GM19023 (cell line): ENCODE measurements around the gene ZNF521.
A peak's percentile ranks its signal among the peaks of the same experiment; 100 is the strongest.

Experiments used
- ATAC-seq: cut with Tn5 transposase; IDR thresholded peaks from one replicate; pipeline ENCODE4 v1.9.1; 2021; ENCODE audit warnings: mild to moderate bottlenecking, moderate library complexity; ENCODE audit not compliant: unreplicated experiment

Gene ZNF521

GRCh38 chr18:25175558-25176517, 176.1 kb downstream of the ZNF521 start:
- no peak for ATAC-seq

DNA sequence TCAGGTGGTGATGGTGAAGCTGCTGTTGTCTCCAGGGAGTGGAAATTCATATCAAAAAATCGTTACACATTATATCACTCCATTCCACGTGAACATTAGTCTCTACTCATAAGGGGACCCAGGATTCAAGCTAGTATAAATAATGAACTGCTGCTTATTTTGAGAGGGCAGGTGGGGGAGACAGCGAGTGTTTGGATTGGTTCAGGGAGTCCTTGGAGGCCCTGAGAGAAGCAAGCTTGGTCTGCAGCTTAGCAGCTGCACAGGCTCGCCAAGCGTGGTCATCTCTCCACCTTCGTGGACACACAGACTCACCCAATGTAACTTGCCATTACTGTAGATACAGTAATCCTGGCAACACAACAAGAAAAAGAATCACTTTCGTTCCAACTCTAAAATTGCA, 177.6 kb downstream of the ZNF521 start:
- no peak for ATAC-seq

DNA sequence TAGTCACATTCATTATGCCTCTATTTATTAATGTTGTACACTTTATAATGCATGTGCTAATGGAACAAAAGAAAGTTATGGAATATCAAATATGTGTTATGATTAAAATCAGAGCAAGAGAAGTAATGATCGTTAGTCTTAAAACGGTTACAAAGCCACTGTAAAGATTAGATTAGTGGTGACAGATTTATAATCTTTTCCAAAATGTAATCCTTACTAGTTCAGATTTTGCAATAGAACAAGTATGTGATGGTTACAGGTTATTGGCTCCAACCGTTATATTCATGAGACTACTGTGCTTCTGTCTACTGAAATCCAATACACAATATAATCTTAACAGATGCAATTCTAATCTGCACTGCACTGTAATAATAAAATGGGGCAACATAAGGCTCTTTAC, 180.6 kb downstream of the ZNF521 start:
- no peak for ATAC-seq

DNA sequence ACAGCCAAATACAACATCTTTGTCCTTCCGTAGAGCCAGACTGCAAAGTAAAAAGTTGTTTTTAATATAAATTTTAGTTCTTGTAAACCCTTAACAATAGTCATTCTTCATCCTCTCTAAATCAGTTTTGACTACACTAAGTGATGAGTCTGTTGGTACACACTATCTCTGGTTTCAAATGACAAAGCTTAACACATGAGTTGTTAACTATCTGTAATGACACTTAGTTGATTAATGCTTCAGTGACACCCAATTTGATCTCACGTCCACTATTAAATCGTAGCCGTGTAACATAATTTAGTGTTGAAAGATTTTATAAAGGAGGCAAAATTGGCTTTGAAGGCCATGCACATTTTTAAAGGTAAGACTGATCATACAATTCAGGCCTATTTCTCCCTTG, 181.6 kb downstream of the ZNF521 start:
- no peak for ATAC-seq

DNA sequence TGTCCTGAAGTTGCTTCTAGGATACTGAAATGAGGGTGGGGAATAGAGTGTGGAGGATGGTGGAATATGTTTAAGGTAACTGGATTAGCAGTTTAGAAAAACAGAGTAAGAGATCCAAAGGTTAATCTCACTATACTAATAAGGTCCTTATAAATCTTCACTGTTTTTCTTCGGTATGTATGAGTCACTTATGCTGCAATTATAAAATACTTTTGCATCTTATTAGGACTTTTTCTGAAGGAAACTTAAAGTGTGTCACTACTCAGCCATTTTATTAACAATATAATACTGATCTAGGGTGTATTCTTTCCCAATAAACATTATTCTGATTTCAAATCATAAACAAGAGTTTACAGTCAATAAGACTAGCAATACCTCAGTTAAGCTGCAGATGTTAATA, 182.3 kb downstream of the ZNF521 start:
- ATAC-seq, result no peak

DNA sequence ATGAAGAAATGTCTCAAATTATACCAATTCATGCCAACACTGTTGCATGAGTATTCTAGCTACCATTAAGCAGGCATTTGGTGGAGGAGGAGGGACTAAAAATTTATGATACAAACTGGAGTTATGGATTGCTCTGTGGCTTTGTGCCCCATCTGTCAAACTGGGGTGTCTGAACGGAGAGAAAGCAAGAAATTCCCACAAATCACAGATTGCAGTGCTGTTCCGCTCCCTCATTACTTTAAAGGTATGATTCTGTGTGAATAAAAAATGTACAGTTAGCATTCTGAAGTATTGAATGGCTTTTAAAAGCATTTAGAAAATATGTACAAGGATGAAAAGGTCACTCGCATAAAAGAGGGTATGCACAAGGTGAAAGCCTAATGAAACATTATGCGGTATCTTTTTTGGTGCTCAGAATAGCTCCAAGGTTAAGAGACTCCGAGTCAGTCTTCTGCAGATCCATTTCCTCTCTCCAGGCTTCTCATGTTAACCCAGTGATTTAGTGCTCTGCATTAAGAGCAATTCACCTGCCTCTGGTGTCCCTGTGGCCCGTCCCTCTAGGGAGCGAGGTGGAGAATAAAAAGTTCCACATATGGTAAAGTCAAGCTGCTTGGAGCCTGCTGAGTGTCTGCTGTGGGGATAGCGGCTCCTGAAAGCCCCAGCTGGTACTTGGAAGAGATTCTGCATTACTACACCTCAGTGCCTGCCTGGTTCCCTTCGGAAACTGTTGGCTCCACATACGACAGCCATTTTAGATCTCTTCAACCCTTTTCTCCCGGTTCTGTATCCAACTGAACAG, 184.2 kb downstream of the ZNF521 start:
- ATAC-seq, result no peak

DNA sequence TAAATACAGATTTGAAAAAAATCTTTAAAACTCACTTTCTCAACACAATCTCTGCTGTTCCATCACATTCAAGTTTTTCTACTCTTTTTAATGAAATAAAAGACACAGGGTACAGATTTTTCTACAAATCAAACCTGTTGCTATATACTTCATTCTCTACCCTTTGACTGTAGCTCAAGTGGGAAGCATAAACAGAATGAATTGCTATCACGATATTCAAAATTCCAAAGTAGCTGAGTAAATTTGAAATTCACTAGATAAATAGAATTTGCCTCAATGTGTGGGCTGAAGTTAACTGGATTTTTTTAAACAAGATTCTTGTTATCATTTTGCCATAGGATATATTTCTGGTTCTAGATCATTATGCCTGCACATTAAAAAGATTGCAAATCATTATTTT, 185.9 kb downstream of the ZNF521 start:
- ATAC-seq, result no peak

- peak; percentile 88 for ATAC-seq
These were observed 186.8 kb downstream of the ZNF521 start for GRCh38 chr18:25164848-25165811.

GRCh38 chr18:25164211-25164847, 187.6 kb downstream of the ZNF521 start:
- ATAC-seq, result peak; percentile 38

DNA sequence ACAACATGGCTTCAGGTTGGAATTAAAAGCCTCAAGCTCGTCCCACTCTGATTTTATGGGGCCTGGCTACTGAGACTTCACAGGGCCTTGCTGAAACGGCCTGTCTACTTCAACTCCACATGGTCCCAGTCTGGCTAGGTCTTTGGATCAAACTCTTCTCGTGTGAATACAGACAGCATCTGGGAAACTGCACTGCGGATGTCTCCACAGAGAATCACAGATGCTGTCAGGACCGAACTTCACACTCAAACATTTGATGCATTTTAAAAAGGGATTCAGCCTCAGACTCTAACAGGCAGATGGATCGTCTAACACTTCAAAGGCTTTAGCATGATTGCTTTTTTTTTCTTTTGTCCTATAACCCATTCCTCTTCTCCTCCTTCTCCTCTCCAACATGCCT, 198.5 kb downstream of the ZNF521 start:
- ATAC-seq, result no peak

- ATAC-seq, result no peak
These were observed 204.0 kb downstream of the ZNF521 start for GRCh38 chr18:25147877-25148488.

DNA sequence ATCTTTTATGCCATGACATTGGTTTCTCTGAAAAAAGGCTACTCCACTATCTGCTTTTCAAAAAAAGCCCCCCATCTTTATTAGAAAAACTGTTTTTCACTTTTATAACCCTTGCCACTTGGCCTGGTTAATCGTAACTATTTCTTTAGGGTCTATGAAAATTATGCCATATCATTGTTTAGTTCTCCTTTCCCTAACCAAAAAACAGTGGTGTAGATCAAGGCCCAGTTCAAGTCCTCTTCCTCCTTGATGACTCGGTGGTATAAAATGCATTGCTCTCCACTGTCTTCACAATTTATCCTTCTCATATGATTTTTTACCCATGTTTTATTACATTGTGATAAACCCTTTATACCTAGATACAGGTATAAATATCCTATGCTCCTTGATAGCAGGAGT, 205.5 kb downstream of the ZNF521 start:
- ATAC-seq, result no peak

DNA sequence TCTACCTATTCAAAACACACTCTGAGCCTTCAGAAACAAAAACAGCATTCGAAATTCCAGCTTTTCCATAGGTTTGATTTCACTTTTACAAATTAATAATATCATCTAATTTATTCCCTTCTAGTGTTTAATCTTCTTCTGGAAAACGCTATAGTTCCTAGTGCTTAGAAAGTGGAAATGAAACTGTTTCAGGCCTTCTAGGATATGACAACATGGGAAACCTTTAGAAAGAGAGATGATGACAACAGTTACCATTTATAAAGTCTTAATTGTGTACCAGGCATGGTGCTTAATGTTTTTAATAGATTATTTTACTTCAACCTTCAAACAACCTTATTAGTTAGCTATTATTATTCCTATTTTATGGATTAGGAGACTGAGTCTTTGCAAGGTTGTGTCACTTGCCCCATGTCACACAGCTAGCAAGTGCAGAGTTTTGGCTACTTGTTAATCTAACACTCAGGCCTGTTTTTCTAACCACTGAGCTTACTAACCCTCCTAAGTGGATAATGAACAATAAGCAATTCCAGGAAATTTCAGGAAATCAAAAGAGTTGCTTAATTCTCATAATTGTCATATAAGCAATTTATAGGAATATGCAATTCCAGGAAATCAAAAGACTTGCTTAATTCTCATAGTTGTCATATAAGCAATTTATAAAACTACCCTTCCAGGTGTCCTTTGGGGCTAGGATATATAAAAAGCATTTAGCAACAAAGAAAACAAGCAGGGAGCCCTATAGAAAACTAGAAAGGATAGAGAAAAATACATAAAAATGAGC, 206.0 kb downstream of the ZNF521 start:
- ATAC-seq, result no peak

DNA sequence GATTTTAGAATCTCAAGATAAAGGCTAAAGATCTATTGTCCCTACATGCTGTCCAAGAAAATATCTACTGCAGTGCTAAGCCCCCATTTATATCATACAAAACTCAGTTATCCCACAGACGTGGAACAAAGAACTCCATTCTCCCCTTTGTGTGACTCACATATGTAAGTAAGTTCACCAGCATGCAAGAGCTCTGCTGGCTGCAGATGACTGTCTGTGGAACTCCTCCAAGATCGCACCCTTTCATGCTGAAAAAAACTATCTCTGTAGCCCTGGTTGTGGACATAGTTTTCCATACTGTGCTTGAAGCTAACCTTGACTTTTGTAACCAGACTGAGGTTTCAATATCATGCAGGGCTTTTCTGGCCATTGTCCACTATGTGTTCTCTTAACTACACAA, 207.1 kb downstream of the ZNF521 start:
- no peak for ATAC-seq

DNA sequence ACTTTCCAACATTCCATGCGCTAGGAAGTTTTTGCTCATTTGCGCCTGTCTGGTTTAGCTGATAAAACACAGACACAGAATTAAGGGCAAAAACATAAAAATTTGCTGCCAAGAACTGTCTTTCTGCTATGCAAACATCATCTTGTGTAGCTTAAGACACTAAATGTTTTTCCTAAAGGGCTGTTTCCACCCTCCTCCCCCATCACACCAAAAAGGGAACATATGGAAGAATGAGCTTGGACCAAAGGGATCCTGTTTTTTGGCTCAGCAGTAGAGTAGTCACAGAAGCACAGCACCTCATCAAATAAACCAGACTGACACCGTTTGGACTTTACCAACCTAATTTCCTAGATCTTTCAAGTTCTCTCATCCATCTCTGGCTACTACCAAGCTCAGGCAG, 210.1 kb downstream of the ZNF521 start:
- no peak for ATAC-seq

- no peak for ATAC-seq
These were observed 210.6 kb downstream of the ZNF521 start for GRCh38 chr18:25141399-25141798.

GRCh38 chr18:25140962-25141308, 211.0 kb downstream of the ZNF521 start:
- no peak for ATAC-seq

DNA sequence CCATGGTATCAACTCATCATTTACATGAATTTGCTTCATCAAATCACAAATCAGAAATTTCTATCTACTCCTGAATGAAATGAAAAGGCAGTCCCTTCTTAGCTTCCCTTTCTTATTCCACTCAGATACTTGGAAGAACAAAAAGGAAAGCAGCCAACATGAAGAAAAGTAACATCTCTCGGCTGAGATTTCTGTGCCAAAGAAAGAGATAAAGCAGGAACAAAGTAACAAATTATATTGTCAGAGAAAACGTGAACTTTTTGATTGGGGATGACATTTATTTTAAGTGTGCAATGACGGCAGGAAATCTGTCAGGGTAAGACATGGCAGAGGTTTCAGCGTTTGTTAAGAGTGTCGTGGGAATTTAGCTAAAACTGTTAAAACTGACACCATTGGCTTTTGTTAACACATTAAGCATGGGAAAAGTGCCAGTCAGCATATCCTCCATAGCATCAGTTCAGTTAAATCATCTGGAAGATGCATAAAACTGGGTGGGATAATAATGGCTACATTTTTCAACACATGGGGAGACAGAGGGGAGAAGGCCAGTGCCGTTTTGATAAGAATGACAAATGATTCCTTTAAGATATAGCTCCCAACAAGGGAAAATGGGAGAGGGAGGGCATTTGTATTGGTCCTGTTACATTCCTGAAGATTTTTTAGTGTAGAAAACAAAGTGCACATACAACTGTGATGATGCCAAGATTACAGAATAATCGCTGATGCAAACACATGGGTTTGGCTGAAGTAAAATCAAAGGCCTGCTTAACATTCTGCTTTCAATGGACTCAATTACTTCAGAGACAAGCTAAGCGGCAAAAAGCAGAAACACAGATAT, 211.6 kb downstream of the ZNF521 start:
- no peak for ATAC-seq

DNA sequence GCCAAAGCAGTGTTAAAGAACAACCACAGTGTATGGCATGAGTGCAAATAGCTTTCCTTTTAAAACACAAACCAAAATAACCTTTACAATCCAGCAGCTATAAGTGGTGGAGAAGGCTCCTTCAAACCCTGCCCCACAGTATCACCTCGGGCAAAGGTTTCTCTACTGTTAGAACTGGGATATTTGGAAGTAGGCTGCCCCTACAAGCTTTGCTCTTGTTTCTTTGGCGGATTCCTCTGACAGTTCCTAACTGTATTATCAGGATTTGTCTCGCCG, 214.8 kb downstream of the ZNF521 start:
- ATAC-seq, result no peak
